ENCODE results near the gene GABPB1.
A peak's percentile ranks its signal among the peaks of the same experiment; 100 is the strongest.

Gene GABPB1

GRCh38 chr15:50277370-50277769 is 77.6 kb downstream of the GABPB1 start:
- no peak for DNase-seq (ENCODE audit: low read depth)

GRCh38 chr15:50275908-50276307 is 79.1 kb downstream of the GABPB1 start:
- DNase-seq (ENCODE audit: low read depth) = no peak

DNA sequence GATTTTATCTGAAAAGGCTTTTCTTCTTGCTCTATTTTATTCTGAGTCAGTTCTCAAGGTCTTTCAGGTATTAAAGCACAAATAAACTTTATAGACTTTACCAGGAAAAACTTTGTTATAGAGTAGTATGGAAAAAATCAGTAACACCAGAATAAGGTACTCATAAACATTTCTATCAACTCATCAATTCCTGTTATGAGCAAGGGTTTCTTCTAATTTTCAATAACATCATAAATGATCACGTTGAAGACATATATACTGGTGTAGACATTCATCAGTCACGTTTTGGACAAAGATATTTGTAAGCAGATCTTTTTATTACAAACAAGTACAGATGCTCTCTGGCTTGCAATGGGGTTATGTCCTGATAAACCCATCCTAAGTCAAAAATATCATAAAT is 79.9 kb downstream of the GABPB1 start:
- DNase-seq (ENCODE audit: low read depth) = no peak

GRCh38 chr15:50267577-50267976 is 87.4 kb downstream of the GABPB1 start:
- DNase-seq (ENCODE audit: low read depth) = no peak

DNA sequence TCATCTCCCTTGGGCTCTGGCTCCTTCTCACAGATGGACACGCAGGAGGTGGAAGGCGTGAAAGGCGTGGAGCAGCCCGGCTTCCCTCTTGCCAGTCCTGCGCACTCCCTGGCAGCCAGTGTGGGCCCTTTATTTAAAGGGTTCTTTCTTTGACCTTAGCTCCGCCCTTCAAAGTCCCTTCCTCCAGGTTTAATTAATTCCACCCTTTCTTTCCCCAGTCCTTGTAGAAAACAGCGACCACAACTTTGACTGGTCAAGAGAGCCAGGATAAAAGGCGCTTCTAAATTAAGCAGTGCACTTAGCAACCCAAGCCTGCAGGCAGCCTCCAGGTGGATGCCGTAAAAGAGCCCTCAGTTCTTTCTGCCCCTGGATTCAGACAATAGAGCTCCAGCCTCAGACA is 89.4 kb downstream of the GABPB1 start, which contains the start of gene HDC:
TSS of gene HDC (minus strand) at position 107 of the 400 bp plus-strand sequence. CDS start at position 4, 103 bp downstream.
- no peak for DNase-seq (ENCODE audit: low read depth)

- DNase-seq (ENCODE audit: low read depth) = peak; percentile 39
These were observed 92.5 kb downstream of the GABPB1 start for GRCh38 chr15:50262533-50262932.

DNA sequence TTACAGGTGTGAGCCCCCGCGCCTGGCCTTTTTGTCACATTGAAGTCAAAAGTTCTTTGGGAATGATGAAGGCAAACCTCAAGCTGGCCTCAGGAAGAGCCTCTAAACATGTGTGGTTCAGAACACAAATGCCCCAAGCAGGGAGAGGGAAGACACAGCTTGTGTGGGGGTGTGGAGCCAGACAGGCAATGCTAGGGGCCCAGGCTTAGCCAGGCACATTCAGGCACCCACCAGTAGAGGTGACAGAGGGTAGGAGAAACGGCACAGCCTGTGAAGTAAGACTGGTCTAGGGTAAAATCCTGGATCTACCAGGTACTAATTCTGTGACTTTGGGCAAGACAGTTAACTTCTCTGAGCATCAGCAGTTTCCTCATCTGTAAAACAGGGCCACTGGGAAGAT is 93.0 kb downstream of the GABPB1 start:
- DNase-seq (ENCODE audit: low read depth) = no peak

- DNase-seq (ENCODE audit: low read depth) = no peak
These were observed 94.0 kb downstream of the GABPB1 start for GRCh38 chr15:50260969-50261496.

- no peak for DNase-seq (ENCODE audit: low read depth)
These were observed 95.7 kb downstream of the GABPB1 start for GRCh38 chr15:50259276-50259675.

GRCh38 chr15:50257924-50258323 is 97.1 kb downstream of the GABPB1 start:
- DNase-seq (ENCODE audit: low read depth) = no peak

DNA sequence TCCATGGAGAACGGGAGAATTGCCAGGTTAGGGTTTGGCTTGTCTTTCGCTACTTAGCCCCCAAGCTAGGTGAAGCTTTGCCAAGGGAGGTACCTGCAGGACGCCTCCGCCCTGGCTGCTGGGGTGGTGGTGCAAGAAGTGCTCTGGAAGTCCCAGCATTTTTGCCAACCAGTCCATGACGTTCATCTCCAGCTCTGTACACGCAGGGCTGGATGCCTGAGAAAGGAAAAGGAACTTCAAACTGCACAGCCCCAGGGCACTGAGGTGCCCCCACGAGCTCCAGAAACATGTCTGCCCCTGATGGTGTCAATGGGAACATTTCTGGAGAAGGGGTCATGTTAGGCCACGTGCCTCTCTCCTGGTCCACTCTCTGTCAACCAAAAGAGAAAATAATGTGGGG is 97.7 kb downstream of the GABPB1 start:
- DNase-seq (ENCODE audit: low read depth) = no peak

GRCh38 chr15:50256188-50257041 is 98.6 kb downstream of the GABPB1 start:
- DNase-seq (ENCODE audit: low read depth) = no peak

GRCh38 chr15:50252556-50252955 is 102.4 kb downstream of the GABPB1 start:
- no peak for DNase-seq (ENCODE audit: low read depth)

GRCh38 chr15:50251638-50252182 is 103.3 kb downstream of the GABPB1 start:
- DNase-seq (ENCODE audit: low read depth) = no peak

DNA sequence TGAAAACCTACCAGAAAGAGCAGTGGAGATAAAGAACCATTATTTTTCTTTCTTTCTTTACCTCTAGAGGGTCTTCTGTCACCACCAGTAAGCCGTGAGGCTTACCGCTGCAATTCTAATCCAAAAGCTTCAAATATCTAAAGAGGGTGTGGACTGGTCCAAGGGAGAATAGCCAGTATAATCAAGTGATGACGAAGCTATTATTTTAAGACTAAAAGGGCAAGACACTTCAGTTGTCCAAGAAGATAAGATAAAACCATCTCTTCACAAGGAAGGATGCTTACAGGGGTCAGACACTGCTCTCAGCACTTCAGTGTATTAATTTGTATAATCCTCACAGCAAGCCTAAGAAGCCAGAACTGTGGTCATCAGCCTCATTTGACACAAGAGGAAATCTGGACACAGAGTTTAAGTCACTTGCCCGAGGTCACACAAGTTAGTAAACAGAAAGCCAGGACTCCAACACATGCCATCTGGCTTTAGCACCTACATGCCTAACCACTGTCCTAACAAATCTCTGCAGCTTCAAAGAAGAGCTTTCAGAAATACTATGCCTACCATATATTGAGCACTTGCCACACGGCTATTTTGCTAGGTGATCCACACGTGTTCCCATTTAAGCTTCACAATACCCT is 104.1 kb downstream of the GABPB1 start:
- DNase-seq (ENCODE audit: low read depth) = no peak

- DNase-seq (ENCODE audit: low read depth) = no peak
These were observed 105.3 kb downstream of the GABPB1 start for GRCh38 chr15:50249704-50250103.

- DNase-seq (ENCODE audit: low read depth) = no peak
These were observed 105.9 kb downstream of the GABPB1 start for GRCh38 chr15:50248994-50249582.

GRCh38 chr15:50247819-50248655 is 107.0 kb downstream of the GABPB1 start:
- peak; percentile 24 for DNase-seq (ENCODE audit: low read depth)

DNA sequence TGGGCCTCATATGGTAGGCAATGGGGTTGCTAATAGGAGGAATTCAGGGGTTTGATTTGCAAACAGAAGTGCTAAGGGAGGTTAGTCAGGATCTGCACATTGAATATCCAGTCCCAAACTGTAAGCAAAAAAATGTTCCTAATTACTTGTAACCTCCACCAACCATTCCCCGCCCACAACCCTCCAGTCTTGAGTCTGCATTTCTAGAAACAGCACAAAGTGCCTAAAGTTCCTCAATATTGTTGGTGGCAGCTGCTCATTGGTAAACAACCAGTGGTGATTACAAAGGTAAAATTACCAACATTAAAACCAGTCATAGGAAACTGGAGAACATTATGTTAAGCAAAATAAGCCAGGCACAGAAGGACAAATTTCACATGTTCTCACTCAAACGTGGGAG is 108.4 kb downstream of the GABPB1 start:
- no peak for DNase-seq (ENCODE audit: low read depth)

GRCh38 chr15:50244959-50245624 is 109.9 kb downstream of the GABPB1 start:
- DNase-seq (ENCODE audit: low read depth) = no peak

- DNase-seq (ENCODE audit: low read depth) = no peak
These were observed 110.8 kb downstream of the GABPB1 start for GRCh38 chr15:50244153-50244552.

Measured in activated T-cell treated with anti-CD3 and anti-CD28 coated beads for 24 hours (primary cell).